GM18517 (cell line): ENCODE measurements around the gene RNF144B.
"Not testable (repeated sequence)": the region's sequence is repeated elsewhere in the genome, so short reads cannot be mapped to it uniquely, and the experiment has no call there.

ENCODE experiments used
- ATAC-seq: cut with Tn5 transposase; IDR thresholded peaks from one replicate; pipeline ENCODE4 v1.9.1; 2021; ENCODE audit warnings: mild to moderate bottlenecking, moderate library complexity; ENCODE audit not compliant: unreplicated experiment

Gene RNF144B

GRCh38 chr6:18406955-18407749, 20.0 kb downstream of the RNF144B start:
- no peak for ATAC-seq

GRCh38 chr6:18409602-18410001, 22.5 kb downstream of the RNF144B start:
- ATAC-seq = not testable (repeated sequence)

- ATAC-seq = no peak
Measured at GRCh38 chr6:18410412-18410811, 23.3 kb downstream of the RNF144B start.

- no peak for ATAC-seq
Measured at GRCh38 chr6:18412068-18412467, 24.9 kb downstream of the RNF144B start.

- no peak for ATAC-seq
Measured at GRCh38 chr6:18412644-18413043, 25.5 kb downstream of the RNF144B start.

- no peak for ATAC-seq
Measured at GRCh38 chr6:18413381-18413780, 26.2 kb downstream of the RNF144B start.

GRCh38 chr6:18414116-18414515, 27.0 kb downstream of the RNF144B start:
- ATAC-seq = no peak

- no peak for ATAC-seq
Measured at GRCh38 chr6:18415207-18415606, 28.1 kb downstream of the RNF144B start.

GRCh38 chr6:18415671-18416340, 28.7 kb downstream of the RNF144B start:
- ATAC-seq = no peak

- ATAC-seq = no peak
Measured at GRCh38 chr6:18416341-18416679, 29.2 kb downstream of the RNF144B start.

GRCh38 chr6:18420328-18420727, 33.2 kb downstream of the RNF144B start:
- ATAC-seq = no peak

- no peak for ATAC-seq
Measured at GRCh38 chr6:18422136-18422535, 35.0 kb downstream of the RNF144B start.

- no peak for ATAC-seq
Measured at GRCh38 chr6:18423426-18423825, 36.3 kb downstream of the RNF144B start.

- ATAC-seq = no peak
Measured at GRCh38 chr6:18424201-18424600, 37.1 kb downstream of the RNF144B start.

- no peak for ATAC-seq
Measured at GRCh38 chr6:18425218-18425617, 38.1 kb downstream of the RNF144B start.

- ATAC-seq = no peak
Measured at GRCh38 chr6:18427296-18427695, 40.1 kb downstream of the RNF144B start.

GRCh38 chr6:18429655-18430297, 42.6 kb downstream of the RNF144B start:
- no peak for ATAC-seq

- ATAC-seq = no peak
Measured at GRCh38 chr6:18431581-18431980, 44.4 kb downstream of the RNF144B start.

- ATAC-seq = no peak
Measured at GRCh38 chr6:18432180-18432579, 45.0 kb downstream of the RNF144B start.

- no peak for ATAC-seq
Measured at GRCh38 chr6:18432619-18433018, 45.5 kb downstream of the RNF144B start.

GRCh38 chr6:18433059-18433458, 45.9 kb downstream of the RNF144B start:
- no peak for ATAC-seq

- no peak for ATAC-seq
Measured at GRCh38 chr6:18436341-18436740, 49.2 kb downstream of the RNF144B start.
